GM12878 (cell line): Measurements from ENCODE around the gene UBE3B. TPM values are rescaled to one million over a fixed set of nuclear protein-coding genes. Genes with fewer than 3 reads are reported as not detected.
"Not testable (repeated sequence)": the region's sequence is repeated elsewhere in the genome, so short reads cannot be mapped to it uniquely, and the experiment has no call there.

Experiments used
- ATAC-seq: fragments of 200-7000 bp; cut with Tn5 transposase; 3 replicates; pipeline ENCODE4 v1.9.1; 2020; ENCODE audit warnings: mild to moderate bottlenecking, moderate library complexity
- BruUV-seq: library from RNA; stranded (reverse); fragments of 400-500 nt; replicated peaks from 2 replicates; lab custom pipeline; 2021; lab: Mats Ljungman, UMichigan
- CTCF ChIA-PET: fragments of 300-600 bp; sonication (Branson Sonifier 250); formaldehyde crosslinking; extraction: SDS; loops from one replicate; lab custom pipeline; 2021; ENCODE audit warnings: inconsistent platforms; lab: Yijun Ruan, JAX
- POLR2A ChIA-PET: fragments of 350-600 bp; formaldehyde crosslinking; extraction: SDS; loops from one replicate; lab custom pipeline; 2021; ENCODE audit warnings: inconsistent platforms; lab: Charles Lee
- RAD21 ChIA-PET: fragments of 300-600 bp; sonication (Branson Sonifier 250); formaldehyde crosslinking; loops from one replicate; lab custom pipeline; 2023; ENCODE audit warnings: antibody characterized with exemption; ENCODE audit not compliant: unreplicated experiment; lab: Charles Lee
- SMC1A ChIA-PET: fragments of 300-600 bp; sonication (Branson Sonifier 250); formaldehyde crosslinking; loops from one replicate; lab custom pipeline; 2023; ENCODE audit not compliant: unreplicated experiment, uncharacterized antibody; lab: Charles Lee
- DNase-seq: peaks from one replicate; pipeline ENCODE4 v3.0.0-alpha.2; 2011; ENCODE audit warnings: low read depth, low spot score
- FAIRE-seq: peaks from 3 replicates; lab custom pipeline; 2011; peaks lifted over from hg19 to GRCh38; lab: Jason Lieb, UNC
- H2AFZ ChIP-seq: 2 replicates; pipeline ENCODE4 v1.6.0; 2011; ENCODE audit warnings: low read depth, low read length, control low read depth; ENCODE audit not compliant: control insufficient read depth
- H3K27ac ChIP-seq: 2 replicates; pipeline ENCODE4 v1.5.1; 2011; ENCODE audit warnings: control low read depth; ENCODE audit not compliant: control insufficient read depth, insufficient read depth
- H3K27me3 ChIP-seq, 2 experiments: replicated peaks in 1 of 2; 2 replicates each; pipeline versions ENCODE4 v1.6.0 to v1.6.1; 2011; ENCODE audit warnings: low read length in 1 of 2; ENCODE audit not compliant: control insufficient read depth in 2 of 2, insufficient read depth in 2 of 2
- H3K36me3 ChIP-seq, 2 experiments: 2 replicates each; pipeline ENCODE4 v1.5.1; 2011; ENCODE audit warnings: low read length in 1 of 2; ENCODE audit not compliant: control insufficient read depth in 2 of 2, insufficient read depth in 2 of 2
- H3K4me1 ChIP-seq: 2 replicates; pipeline ENCODE4 v1.6.1; 2011; ENCODE audit warnings: mild to moderate bottlenecking, low read length, moderate library complexity, mixed read lengths; ENCODE audit not compliant: control insufficient read depth, insufficient read depth
- H3K4me2 ChIP-seq: 2 replicates; pipeline ENCODE4 v1.6.0; 2011; ENCODE audit warnings: control low read depth; ENCODE audit not compliant: control insufficient read depth, insufficient read depth
- H3K4me3 ChIP-seq: fragments of 200-600 bp; sonication (generic); 2 replicates; pipeline ENCODE4 v1.5.1; 2016
- H3K79me2 ChIP-seq: 2 replicates; pipeline ENCODE4 v1.6.0; 2011; ENCODE audit warnings: low read length; ENCODE audit not compliant: control insufficient read depth, insufficient read depth
- H3K9ac ChIP-seq: 2 replicates; pipeline ENCODE4 v1.8.0; 2011; ENCODE audit warnings: low read length, control low read depth, mixed read lengths; ENCODE audit not compliant: control insufficient read depth, insufficient read depth
- H3K9me3 ChIP-seq: replicated peaks from 3 replicates; pipeline ENCODE4 v1.5.1; 2011; ENCODE audit warnings: mild to moderate bottlenecking, low read length; ENCODE audit not compliant: control insufficient read depth, insufficient read depth
- H4K20me1 ChIP-seq: 2 replicates; pipeline ENCODE4 v1.6.0; 2011; ENCODE audit not compliant: control insufficient read depth, insufficient read depth
- CTCF ChIP-seq, 3 experiments: IDR thresholded peaks in 2 of 3; conservative IDR thresholded peaks in 1 of 3; 2 replicates each; pipeline ENCODE4 v1.5.1; 2011; ENCODE audit warnings: low read depth in 3 of 3, low read length in 3 of 3, mild to moderate bottlenecking in 3 of 3, control low read depth in 2 of 3, moderate library complexity in 2 of 3, inconsistent platforms in 1 of 3, mixed read lengths in 1 of 3; ENCODE audit not compliant: control insufficient read depth in 2 of 3, insufficient read depth in 1 of 3; ENCODE audit errors: extremely low read depth in 1 of 3
- NFIC ChIP-seq: IDR thresholded peaks from 2 replicates; pipeline ENCODE4 v1.6.1; 2012; ENCODE audit warnings: low read depth, mild to moderate bottlenecking, inconsistent platforms, low read length, moderate library complexity
- PAX8 ChIP-seq: fragments of 450-650 bp; IDR thresholded peaks from 2 replicates; pipeline ENCODE4 v1.6.1; 2017; ENCODE audit warnings: mild to moderate bottlenecking, moderate library complexity
- PRDM15 ChIP-seq: fragments of 450-650 bp; formaldehyde crosslinking; IDR thresholded peaks from 2 replicates; pipeline ENCODE4 v1.4.0; 2020; ENCODE audit warnings: mild to moderate bottlenecking, moderate library complexity
- RB1 ChIP-seq: fragments of 450-650 bp; formaldehyde crosslinking; IDR thresholded peaks from 2 replicates; pipeline ENCODE4 v1.6.1; 2017; ENCODE audit warnings: mild to moderate bottlenecking, borderline replicate concordance
- ZBTB11 ChIP-seq: fragments of 450-650 bp; formaldehyde crosslinking; IDR thresholded peaks from 2 replicates; pipeline ENCODE4 v1.5.0; 2022; ENCODE audit warnings: mild to moderate bottlenecking, missing genetic modification characterization
- whole genome bisulfite sequencing: methylation state at CpG from one replicate; pipeline ENCODE4 v1.1.6; 2016; ENCODE audit warnings: low lambda C conversion rate; ENCODE audit not compliant: insufficient replicate concordance, insufficient coverage; ENCODE audit errors: missing lambda C conversion rate; 5-methylcytosine and 5-hydroxymethylcytosine counted together
- in situ Hi-C: fragments of 300-500 bp; cut with MboI; formaldehyde crosslinking; loops from 9 replicates; pipeline ENCODE4 v1.14.3; 2018; ENCODE audit warnings: mixed read lengths
- intact Hi-C: fragments of 100-400 bp; cut with micrococcal nuclease; formaldehyde crosslinking; loops from one replicate; pipeline ENCODE4 v1.14.2; 2022; ENCODE audit not compliant: unreplicated experiment
- polyA plus RNA-seq, 11 experiments: library from polyadenylated mRNA; depleted of rRNA in 4 of 11; unstranded in 6 of 11; stranded (reverse) in 5 of 11; fragments of >200 nt; fragmentation: Nextera tagmentation in 4 of 11; fragmentation: Illumina TruSeq in 1 of 11; extraction: Ambion mirVana in 4 of 11; extraction: Trizol in 1 of 11; gene quantifications; 1 replicate in 1 of 11; 2 replicates in 10 of 11; pipeline versions ENCODE4 v1.2.1 to v1.2.3, GENCODE V29; 2011 to 2016; ENCODE audit warnings: inconsistent platforms in 2 of 11, missing spikeins in 2 of 11, low read depth in 1 of 11
- total RNA-seq, 4 experiments: library from RNA; depleted of rRNA in 3 of 4; stranded (reverse); fragments of >200 nt in 3 of 4; fragmentation: Illumina TruSeq in 1 of 4; extraction: Trizol in 1 of 4; gene quantifications; 2 replicates each; pipeline versions ENCODE4 v1.2.1 to v1.2.3, GENCODE V29; 2013 to 2021

Gene UBE3B
- total and polyA plus RNA-seq, 10 of the 15 experiments (the other 5 are each of a cell fraction or from before 2014, with no cell fraction given) = 7.4 to 25.3 (median 17.1) TPM

- SMC1A ChIA-PET = interaction anchor here (0.6 kb wide), 1 partner anchor 318 kb away, joined by 3 read pairs; no protein-coding TSS in a partner anchor
- CTCF ChIA-PET, H3K27me3 ChIP-seq, H3K9ac ChIP-seq, FAIRE-seq, H3K36me3 ChIP-seq, H2AFZ ChIP-seq, H3K4me1 ChIP-seq, H3K9me3 ChIP-seq, H4K20me1 ChIP-seq, POLR2A ChIA-PET, H3K4me2 ChIP-seq, H3K4me3 ChIP-seq, H3K79me2 ChIP-seq, ATAC-seq, H3K27ac ChIP-seq, intact Hi-C loops, DNase-seq, BruUV-seq, RAD21 ChIA-PET, in situ Hi-C loops: not testable (repeated sequence)
- 88% methylated on average over 11 of the region's 13 CpGs for WGBS
Measured at GRCh38 chr12:109439951-109440350, 37.5 kb upstream of the UBE3B start.

- ChIA-PET RAD21 (no interaction called here), POLR2A (no interaction called here), SMC1A (no interaction called here), CTCF (interaction anchor here (0.6 kb wide), 1 partner anchor 13 kb away, joined by 3 read pairs; no protein-coding TSS in a partner anchor)
- H3K4me1 ChIP-seq = no peaks in the 10 kb centered on the region
- no peak for ATAC-seq
- H3K9me3 ChIP-seq = no peaks in the 10 kb centered on the region
- H3K27ac ChIP-seq = no peak overlapping the region
- no TSS peak for BruUV-seq
- DNase-seq = no peak
- in situ Hi-C loops = no loop called here
- no peaks in the 10 kb centered on the region for H4K20me1 ChIP-seq
- FAIRE-seq = no peak
- intact Hi-C loops = no loop called here
- no peaks in the 10 kb centered on the region for H3K27me3 ChIP-seq
- H3K4me2 ChIP-seq = no peak overlapping the region
- H3K9ac ChIP-seq = no peak overlapping the region
- H3K36me3 ChIP-seq = no peaks in the 10 kb centered on the region
- H3K79me2 ChIP-seq = no peaks in the 10 kb centered on the region
- H3K4me3 ChIP-seq = no peak overlapping the region
- no peak overlapping the region for H2AFZ ChIP-seq
- WGBS = 47% methylated on average over 9 of the region's 9 CpGs
- no peak for TF ChIP-seq ZBTB11 (CRISPR knock-in tag)
- no peak for TF ChIP-seq CTCF (IDR thresholded peaks at IDR 0.05 in 2 of 3, conservative IDR thresholded peaks at IDR 0.05 in 1 of 3; ENCODE audit: control insufficient read depth in 2 of 3, extremely low read depth in 1 of 3, insufficient read depth in 1 of 3, low read depth in 3 of 3, low read length in 3 of 3)
- TF ChIP-seq PRDM15 (CRISPR knock-in tag) = no peak
- no peak for TF ChIP-seq RB1
- TF ChIP-seq PAX8 = no peak
- TF ChIP-seq NFIC = no peak
Measured at GRCh38 chr12:109440851-109441490, 36.5 kb upstream of the UBE3B start.
